ENCODE results near the gene RPS6KA3. TPM values are rescaled to one million over a fixed set of nuclear protein-coding genes. Genes with fewer than 3 reads are reported as not detected.
A peak's percentile ranks its signal among the peaks of the same experiment; 100 is the strongest.

Gene RPS6KA3
- total RNA-seq, 1 donor from 2014 or later, result 26.6 TPM

GRCh38 chrX:20263474-20263873, 3.2 kb downstream of the RPS6KA3 start:
- H3K27me3 ChIP-seq (ENCODE audit: control insufficient read depth, insufficient read depth, low read length), result no peaks in the 10 kb centered on the region
- H3K36me3 ChIP-seq (ENCODE audit: control insufficient read depth, insufficient read depth, low read length), result no peaks in the 10 kb centered on the region
- no peak for DNase-seq (ENCODE audit: low read depth)
- TF ChIP-seq CTCF (IDR thresholded peaks at IDR 0.05; ENCODE audit: insufficient read depth, low read length, poor library complexity, severe bottlenecking), result no peak
- H3K4me3 ChIP-seq (ENCODE audit: low read depth, low read length), result no peak overlapping the region

DNA sequence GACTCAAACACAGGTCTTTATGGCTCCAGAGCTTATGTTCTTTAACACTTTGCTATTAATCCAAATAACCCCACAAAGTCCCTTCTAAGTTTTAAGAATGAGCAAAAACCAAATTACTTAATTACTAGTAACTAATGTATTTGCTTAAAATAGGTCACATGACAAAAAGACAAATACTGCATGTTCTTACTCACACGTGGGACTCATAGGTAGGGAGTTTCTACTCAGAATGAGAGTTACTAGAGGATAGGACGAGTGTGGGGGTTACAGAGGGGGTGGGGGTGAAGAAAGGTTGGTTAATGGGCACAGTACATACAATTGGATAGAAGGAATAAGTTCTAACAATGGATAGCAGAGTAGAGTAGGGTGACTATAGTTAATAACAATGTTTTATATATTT, 5.8 kb downstream of the RPS6KA3 start:
- H3K27me3 ChIP-seq (ENCODE audit: control insufficient read depth, insufficient read depth, low read length), result no peaks in the 10 kb centered on the region
- TF ChIP-seq CTCF (IDR thresholded peaks at IDR 0.05; ENCODE audit: insufficient read depth, low read length, poor library complexity, severe bottlenecking), result no peak
- DNase-seq (ENCODE audit: low read depth), result no peak
- H3K36me3 ChIP-seq (ENCODE audit: control insufficient read depth, insufficient read depth, low read length), result no peaks in the 10 kb centered on the region
- H3K4me3 ChIP-seq (ENCODE audit: low read depth, low read length), result no peak overlapping the region

DNA sequence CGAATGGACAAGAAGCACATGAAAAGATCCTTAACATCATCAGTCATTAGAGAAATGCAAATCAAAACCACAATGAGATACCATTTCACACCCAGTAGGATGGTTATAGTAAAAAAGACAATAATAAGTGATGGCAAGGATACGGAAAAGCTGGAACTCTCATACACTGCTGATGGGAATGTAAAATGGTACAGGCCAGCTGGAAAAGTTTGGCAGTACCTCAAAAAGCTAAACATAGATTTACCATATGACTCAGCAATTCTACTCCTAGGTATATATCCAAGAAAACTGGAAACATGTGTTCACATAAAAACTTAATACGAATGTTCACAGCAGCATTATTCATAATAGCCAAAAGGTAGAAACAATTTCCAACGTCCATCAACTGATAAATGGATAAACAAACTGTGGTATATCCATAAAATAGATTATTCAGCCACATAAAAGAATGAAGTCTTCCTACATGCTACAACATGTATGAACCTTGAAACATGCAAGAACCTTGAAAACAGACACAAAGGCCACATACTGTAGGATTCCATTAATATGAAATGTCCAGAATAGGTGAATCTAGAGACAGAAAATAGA, 11.9 kb downstream of the RPS6KA3 start:
- Histone ChIP-seq H3K4me3 (ENCODE audit: low read depth, low read length) (no peak overlapping the region), H3K36me3 (ENCODE audit: control insufficient read depth, insufficient read depth, low read length) (no peaks in the 10 kb centered on the region), H3K27me3 (ENCODE audit: control insufficient read depth, insufficient read depth, low read length) (no peaks in the 10 kb centered on the region)
- no peak for TF ChIP-seq CTCF (IDR thresholded peaks at IDR 0.05; ENCODE audit: insufficient read depth, low read length, poor library complexity, severe bottlenecking)
- DNase-seq (ENCODE audit: low read depth), result no peak

DNA sequence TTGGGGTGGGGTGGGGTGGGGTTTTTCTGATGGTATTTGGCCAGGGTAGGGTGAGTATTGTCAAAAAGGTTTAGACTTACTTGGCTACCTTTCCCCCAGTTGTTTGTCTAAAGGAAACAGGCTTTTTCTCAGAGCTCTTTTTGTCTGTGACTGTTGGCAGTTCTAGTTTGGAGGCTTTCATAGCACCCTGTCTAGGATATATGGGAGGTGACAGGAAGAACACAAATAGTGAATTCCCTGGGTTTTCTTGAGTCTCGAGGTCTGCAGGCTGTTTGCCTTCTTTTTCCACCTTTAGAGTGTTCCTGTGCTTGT, 13.5 kb downstream of the RPS6KA3 start:
- TF ChIP-seq CTCF (IDR thresholded peaks at IDR 0.05; ENCODE audit: insufficient read depth, low read length, poor library complexity, severe bottlenecking), result no peak
- no peak overlapping the region for H3K4me3 ChIP-seq (ENCODE audit: low read depth, low read length)
- no peaks in the 10 kb centered on the region for H3K36me3 ChIP-seq (ENCODE audit: control insufficient read depth, insufficient read depth, low read length)
- H3K27me3 ChIP-seq (ENCODE audit: control insufficient read depth, insufficient read depth, low read length), result no peaks in the 10 kb centered on the region
- DNase-seq (ENCODE audit: low read depth), result no peak

GRCh38 chrX:20252381-20253231, 14.1 kb downstream of the RPS6KA3 start:
- no peak for DNase-seq (ENCODE audit: low read depth)
- TF ChIP-seq CTCF (IDR thresholded peaks at IDR 0.05; ENCODE audit: insufficient read depth, low read length, poor library complexity, severe bottlenecking), result peak; percentile 61
- no peaks in the 10 kb centered on the region for H3K27me3 ChIP-seq (ENCODE audit: control insufficient read depth, insufficient read depth, low read length)
- no peaks in the 10 kb centered on the region for H3K36me3 ChIP-seq (ENCODE audit: control insufficient read depth, insufficient read depth, low read length)
- H3K4me3 ChIP-seq (ENCODE audit: low read depth, low read length), result no peak overlapping the region
